Endothelial cell of umbilical vein (primary cell): ENCODE measurements around the gene MST1. TPM values are rescaled to one million over a fixed set of nuclear protein-coding genes. Genes with fewer than 3 reads are reported as not detected.
"Not testable (repeated sequence)": the region's sequence is repeated elsewhere in the genome, so short reads cannot be mapped to it uniquely, and the experiment has no call there.

Source experiments
- BruUV-seq: library from RNA; stranded (reverse); fragments of 400-500 nt; replicated peaks from 2 replicates; lab custom pipeline; 2021; lab: Mats Ljungman, UMichigan
- CTCF ChIA-PET: fragments of 300-600, 350-600 bp; sonication (Branson Sonifier 250); formaldehyde crosslinking; loops from one replicate; lab custom pipeline; 2021; ENCODE audit warnings: antibody characterized with exemption, inconsistent platforms; lab: Charles Lee
- POLR2A ChIA-PET: fragments of 300-600, 350-600 bp; sonication (Branson Sonifier 250); formaldehyde crosslinking; loops from one replicate; lab custom pipeline; 2021; ENCODE audit warnings: antibody characterized with exemption, inconsistent platforms; lab: Charles Lee
- DNase-seq: peaks from one replicate; pipeline ENCODE4 v3.0.0-alpha.2; 2011; ENCODE audit warnings: low read depth, low spot score
- FAIRE-seq: peaks from 2 replicates; lab custom pipeline; 2011; peaks lifted over from hg19 to GRCh38; lab: Jason Lieb, UNC
- H2AFZ ChIP-seq: 2 replicates; pipeline ENCODE4 v1.6.0; 2012; ENCODE audit warnings: low read depth, low read length, control low read depth, inconsistent platforms
- H3K27ac ChIP-seq: 2 replicates; pipeline ENCODE4 v1.5.1; 2011; ENCODE audit warnings: low read depth, mild to moderate bottlenecking, control low read depth, low read length, moderate library complexity; ENCODE audit not compliant: insufficient read depth
- H3K27me3 ChIP-seq, 2 experiments: 2 replicates each; pipeline versions ENCODE4 v1.6.0 to v1.6.1; 2011; ENCODE audit warnings: low read length in 2 of 2, mixed read lengths in 1 of 2; ENCODE audit not compliant: control insufficient read depth in 2 of 2, insufficient read depth in 2 of 2
- H3K36me3 ChIP-seq, 2 experiments: 2 replicates in 1 of 2; 3 replicates in 1 of 2; pipeline ENCODE4 v1.5.1; 2011; ENCODE audit warnings: low read length in 2 of 2, mild to moderate bottlenecking in 1 of 2, moderate library complexity in 1 of 2; ENCODE audit not compliant: control insufficient read depth in 2 of 2, insufficient read depth in 2 of 2; ENCODE audit errors: extremely low read depth in 1 of 2
- H3K4me1 ChIP-seq: 3 replicates; pipeline ENCODE4 v1.5.1; 2011; ENCODE audit warnings: mild to moderate bottlenecking, low read length; ENCODE audit not compliant: control insufficient read depth, insufficient read depth; ENCODE audit errors: extremely low read depth
- H3K4me2 ChIP-seq: 2 replicates; pipeline ENCODE4 v1.6.1; 2011; ENCODE audit warnings: low read length, control low read depth, mixed read lengths; ENCODE audit not compliant: insufficient read depth
- H3K4me3 ChIP-seq, 3 experiments: fragments of 200-600 bp in 1 of 3; sonication (generic), shearing (Covaris generic) in 1 of 3; replicated peaks in 1 of 3; 2 replicates each; pipeline ENCODE4 v1.5.1; 2011 to 2016; ENCODE audit warnings: control low read depth in 3 of 3, low read length in 3 of 3, mild to moderate bottlenecking in 2 of 3, inconsistent platforms in 1 of 3, low read depth in 1 of 3, moderate library complexity in 1 of 3; ENCODE audit not compliant: insufficient read depth in 1 of 3
- H3K79me2 ChIP-seq: 2 replicates; pipeline ENCODE4 v1.6.0; 2012; ENCODE audit warnings: low read length, inconsistent platforms; ENCODE audit not compliant: control insufficient read depth, insufficient read depth
- H3K9ac ChIP-seq: replicated peaks from 2 replicates; pipeline ENCODE3; 2011; ENCODE audit warnings: low read length, control low read depth; ENCODE audit not compliant: insufficient read depth; ENCODE audit errors: extremely low read depth
- H3K9me1 ChIP-seq: replicated peaks from 3 replicates; pipeline ENCODE4 v1.6.0; 2011; ENCODE audit warnings: mild to moderate bottlenecking, low read length; ENCODE audit not compliant: control insufficient read depth, insufficient read depth; ENCODE audit errors: extremely low read depth
- H3K9me3 ChIP-seq: replicated peaks from 2 replicates; pipeline ENCODE4 v1.5.1; 2012; ENCODE audit warnings: low read length, inconsistent platforms; ENCODE audit not compliant: control insufficient read depth, insufficient read depth
- H4K20me1 ChIP-seq: replicated peaks from 2 replicates; pipeline ENCODE3; 2011; ENCODE audit warnings: mild to moderate bottlenecking, low read length; ENCODE audit not compliant: control insufficient read depth, insufficient read depth; ENCODE audit errors: extremely low read depth
- EZH2 ChIP-seq: IDR thresholded peaks from 2 replicates; pipeline ENCODE4 v1.6.1; 2012; ENCODE audit warnings: borderline replicate concordance, low read depth, mild to moderate bottlenecking, moderate library complexity, low read length, inconsistent platforms; ENCODE audit not compliant: severe bottlenecking
- FOS ChIP-seq: IDR thresholded peaks from 2 replicates; pipeline ENCODE4 v1.6.1; 2011; ENCODE audit warnings: mild to moderate bottlenecking, low read length, moderate library complexity, borderline replicate concordance; ENCODE audit not compliant: insufficient read depth
- GATA2 ChIP-seq: IDR thresholded peaks from 2 replicates; pipeline ENCODE4 v1.7.0; 2011; ENCODE audit warnings: low read depth, mild to moderate bottlenecking, moderate library complexity, mixed read lengths, low read length; ENCODE audit not compliant: insufficient read length, insufficient read depth
- JUN ChIP-seq: IDR thresholded peaks from 2 replicates; pipeline ENCODE4 v1.6.1; 2011; ENCODE audit warnings: borderline replicate concordance, low read depth; ENCODE audit not compliant: insufficient read length, insufficient read depth
- MYC ChIP-seq: IDR thresholded peaks from one replicate; pipeline ENCODE4 v1.6.1; 2011; ENCODE audit warnings: mild to moderate bottlenecking, low read depth, low read length
- POLR2A ChIP-seq: IDR thresholded peaks from 2 replicates; pipeline ENCODE4 v1.6.1; 2012; ENCODE audit warnings: low read depth, mild to moderate bottlenecking, control low read depth, low read length
- POLR2AphosphoS5 ChIP-seq: IDR thresholded peaks from 2 replicates; pipeline ENCODE4 v1.6.1; 2012; ENCODE audit warnings: low read depth, mild to moderate bottlenecking, control low read depth, low read length, moderate library complexity; ENCODE audit not compliant: insufficient read depth
- dilution Hi-C: fragments of 300-500 bp; cut with MboI; formaldehyde crosslinking; loops from one replicate; pipeline ENCODE4 v1.15.0; 2019; ENCODE audit warnings: low sequenced_read_pairs; ENCODE audit not compliant: extremely low pct_ligation_motif_present
- intact Hi-C: fragments of 100-400 bp; cut with micrococcal nuclease; formaldehyde crosslinking; loops from one replicate; pipeline ENCODE4 v1.10.0; 2022
- polyA plus RNA-seq, 4 experiments: library from polyadenylated mRNA; depleted of rRNA in 3 of 4; stranded (reverse) in 3 of 4; unstranded in 1 of 4; fragments of >200 nt; gene quantifications; 2 replicates each; pipeline versions ENCODE4 v1.2.1 to v1.2.3, GENCODE V29; 2011 to 2012; ENCODE audit warnings: missing spikeins in 1 of 4
- total RNA-seq: library from RNA; stranded (reverse); gene quantifications from 2 replicates; pipeline ENCODE4 v1.2.3, GENCODE V29; 2021
- TF ChIP-seq, protein P1 (sequence below), 2 donors: IDR thresholded peaks; 1 replicate in 1 of 2; 2 replicates in 1 of 2; pipeline ENCODE4 v1.5.1; 2011; ENCODE audit warnings: low read length in 2 of 2, mild to moderate bottlenecking in 2 of 2, moderate library complexity in 2 of 2, control low read depth in 1 of 2, inconsistent platforms in 1 of 2, low read depth in 1 of 2; ENCODE audit not compliant: insufficient read depth in 1 of 2; ENCODE audit errors: extremely low read depth in 1 of 2
- TF ChIP-seq, protein P2 (sequence below): IDR thresholded peaks from 2 replicates; pipeline ENCODE4 v1.6.1; 2011; ENCODE audit not compliant: insufficient read depth, insufficient read length

MST1 gene
- total and polyA plus RNA-seq, 2 donors (not counting 3 experiments of a cell fraction or from before 2014, with no cell fraction given), result 6.1 to 17.5 TPM

DNA sequence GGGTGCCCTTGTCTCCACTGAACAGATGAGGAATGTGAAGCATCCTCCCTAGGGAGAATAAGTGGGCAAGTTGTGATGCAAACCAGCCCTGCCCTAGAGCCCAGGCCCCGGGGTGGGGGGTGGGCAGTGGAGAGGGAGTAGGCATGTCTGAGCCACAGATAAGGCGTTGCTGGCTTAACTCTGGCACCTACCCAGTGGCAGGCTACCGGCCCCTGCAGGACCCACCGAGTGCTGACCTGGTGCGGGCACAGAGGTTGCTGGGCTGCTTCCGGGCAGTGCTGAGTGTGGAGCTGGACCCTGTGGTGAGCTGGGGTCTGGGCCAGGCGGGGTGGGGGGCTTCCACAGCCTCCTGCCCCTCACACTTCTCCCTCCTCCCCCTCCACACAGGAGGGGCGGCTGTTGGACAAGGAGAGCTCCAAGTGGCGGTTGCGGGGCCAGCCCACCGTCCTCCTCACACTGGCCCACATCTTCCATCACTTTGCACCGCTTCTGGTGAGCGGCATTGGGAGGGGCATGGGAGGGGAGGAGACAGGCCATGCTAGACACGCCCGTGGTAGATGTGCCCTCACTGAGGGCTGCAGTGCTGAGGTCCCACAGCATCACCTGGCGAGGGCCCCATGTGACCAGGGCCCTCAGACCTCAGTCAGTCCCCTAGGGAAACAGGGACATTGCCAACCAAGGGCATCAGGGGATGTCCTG lies 10.2 kb upstream of the MST1 start:
- Histone ChIP-seq H4K20me1 (no peaks in the 10 kb centered on the region), H3K36me3 (peaks cover 0 to 32% of the 10 kb centered on the region in 2 experiments), H3K4me1 (peaks cover 5% of the 10 kb centered on the region), H3K4me3 (no peak overlapping the region), H3K9me1 (no peaks in the 10 kb centered on the region), H3K9me3 (no peaks in the 10 kb centered on the region), H3K9ac (no peak overlapping the region), H3K79me2 (no peaks in the 10 kb centered on the region), H2AFZ (no peak overlapping the region), H3K27me3 (no peaks in the 10 kb centered on the region), H3K27ac (no peak overlapping the region), H3K4me2 (no peak overlapping the region)
- dilution Hi-C loops (no loop called here), intact Hi-C loops (no loop called here)
- POLR2A ChIA-PET, result no interaction called here
- FAIRE-seq (no peak), DNase-seq (no peak)
- CTCF ChIA-PET, result no interaction called here
- no peak for TF ChIP-seq EZH2
- TF ChIP-seq, protein P1, sequence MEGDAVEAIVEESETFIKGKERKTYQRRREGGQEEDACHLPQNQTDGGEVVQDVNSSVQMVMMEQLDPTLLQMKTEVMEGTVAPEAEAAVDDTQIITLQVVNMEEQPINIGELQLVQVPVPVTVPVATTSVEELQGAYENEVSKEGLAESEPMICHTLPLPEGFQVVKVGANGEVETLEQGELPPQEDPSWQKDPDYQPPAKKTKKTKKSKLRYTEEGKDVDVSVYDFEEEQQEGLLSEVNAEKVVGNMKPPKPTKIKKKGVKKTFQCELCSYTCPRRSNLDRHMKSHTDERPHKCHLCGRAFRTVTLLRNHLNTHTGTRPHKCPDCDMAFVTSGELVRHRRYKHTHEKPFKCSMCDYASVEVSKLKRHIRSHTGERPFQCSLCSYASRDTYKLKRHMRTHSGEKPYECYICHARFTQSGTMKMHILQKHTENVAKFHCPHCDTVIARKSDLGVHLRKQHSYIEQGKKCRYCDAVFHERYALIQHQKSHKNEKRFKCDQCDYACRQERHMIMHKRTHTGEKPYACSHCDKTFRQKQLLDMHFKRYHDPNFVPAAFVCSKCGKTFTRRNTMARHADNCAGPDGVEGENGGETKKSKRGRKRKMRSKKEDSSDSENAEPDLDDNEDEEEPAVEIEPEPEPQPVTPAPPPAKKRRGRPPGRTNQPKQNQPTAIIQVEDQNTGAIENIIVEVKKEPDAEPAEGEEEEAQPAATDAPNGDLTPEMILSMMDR (IDR thresholded peaks at IDR 0.05; ENCODE audit: extremely low read depth in 1 of 2, insufficient read depth in 1 of 2, low read depth in 1 of 2, low read length in 2 of 2), result no peak
- no peak for TF ChIP-seq MYC
- no peak for TF ChIP-seq GATA2
- TF ChIP-seq, protein P2, sequence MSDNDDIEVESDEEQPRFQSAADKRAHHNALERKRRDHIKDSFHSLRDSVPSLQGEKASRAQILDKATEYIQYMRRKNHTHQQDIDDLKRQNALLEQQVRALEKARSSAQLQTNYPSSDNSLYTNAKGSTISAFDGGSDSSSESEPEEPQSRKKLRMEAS, result no peak
- no peak for TF ChIP-seq POLR2AphosphoS5
- no peak for TF ChIP-seq FOS
- no peak for TF ChIP-seq POLR2A
- no peak for TF ChIP-seq JUN
- BruUV-seq, result no TSS peak

DNA sequence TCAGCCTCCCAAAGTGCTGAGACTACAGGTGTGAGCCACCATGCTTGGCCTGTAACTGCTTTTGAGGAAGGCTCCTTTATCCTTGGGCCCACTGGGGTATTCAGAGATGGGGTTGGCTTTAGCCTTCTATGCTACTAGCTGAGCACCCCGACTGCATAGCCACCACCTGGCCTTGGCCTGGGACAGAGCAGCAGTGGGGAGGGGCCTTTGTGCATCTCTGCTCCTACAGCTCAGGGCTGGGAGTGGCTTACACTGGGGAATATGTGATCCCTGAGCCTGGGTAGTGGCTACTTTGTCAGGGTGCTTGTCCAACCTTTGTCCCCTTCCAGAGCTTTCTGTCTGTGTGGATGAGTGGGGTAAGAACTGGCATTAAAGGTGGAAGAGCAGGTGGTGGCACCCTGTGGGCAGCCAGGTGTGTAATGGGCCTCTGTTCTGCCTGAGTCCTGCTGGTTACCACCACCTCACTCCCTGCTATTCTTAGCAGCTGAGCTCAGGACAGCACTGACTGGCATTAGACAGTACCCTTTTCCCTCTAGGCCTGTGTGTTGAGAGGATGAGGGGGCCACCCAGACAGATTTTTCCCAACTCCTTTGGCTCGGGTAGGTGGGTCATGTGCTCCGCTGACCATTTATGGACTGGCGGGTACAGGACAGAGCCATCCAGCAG lies 6.2 kb upstream of the MST1 start:
- H3K9me3 ChIP-seq, H3K27ac ChIP-seq, POLR2A ChIA-PET, intact Hi-C loops, BruUV-seq, H3K4me2 ChIP-seq, H3K9ac ChIP-seq, H3K9me1 ChIP-seq, H3K4me3 ChIP-seq, dilution Hi-C loops, H3K4me1 ChIP-seq, CTCF ChIA-PET, H2AFZ ChIP-seq, DNase-seq, H3K27me3 ChIP-seq, H3K79me2 ChIP-seq, H4K20me1 ChIP-seq: not testable (repeated sequence)
- peak; percentile 78 for FAIRE-seq
- H3K36me3 ChIP-seq, result peaks cover 0 to 21% of the 10 kb centered on the region in 2 experiments
